Stimulated activated CD8-positive, alpha-beta memory T cell treated with anti-CD3 and anti-CD28 coated beads, Interleukin-15, amount 100 ng/mL, for 1 hour (primary cell): Measurements from ENCODE around the gene BEGAIN.
"Not testable (repeated sequence)": the region's sequence is repeated elsewhere in the genome, so short reads cannot be mapped to it uniquely, and the experiment has no call there.

ENCODE experiments used
- DNase-seq: peaks from one replicate; pipeline ENCODE4 v3.0.0-alpha.2; 2020; ENCODE audit warnings: low read depth

Gene BEGAIN

DNA sequence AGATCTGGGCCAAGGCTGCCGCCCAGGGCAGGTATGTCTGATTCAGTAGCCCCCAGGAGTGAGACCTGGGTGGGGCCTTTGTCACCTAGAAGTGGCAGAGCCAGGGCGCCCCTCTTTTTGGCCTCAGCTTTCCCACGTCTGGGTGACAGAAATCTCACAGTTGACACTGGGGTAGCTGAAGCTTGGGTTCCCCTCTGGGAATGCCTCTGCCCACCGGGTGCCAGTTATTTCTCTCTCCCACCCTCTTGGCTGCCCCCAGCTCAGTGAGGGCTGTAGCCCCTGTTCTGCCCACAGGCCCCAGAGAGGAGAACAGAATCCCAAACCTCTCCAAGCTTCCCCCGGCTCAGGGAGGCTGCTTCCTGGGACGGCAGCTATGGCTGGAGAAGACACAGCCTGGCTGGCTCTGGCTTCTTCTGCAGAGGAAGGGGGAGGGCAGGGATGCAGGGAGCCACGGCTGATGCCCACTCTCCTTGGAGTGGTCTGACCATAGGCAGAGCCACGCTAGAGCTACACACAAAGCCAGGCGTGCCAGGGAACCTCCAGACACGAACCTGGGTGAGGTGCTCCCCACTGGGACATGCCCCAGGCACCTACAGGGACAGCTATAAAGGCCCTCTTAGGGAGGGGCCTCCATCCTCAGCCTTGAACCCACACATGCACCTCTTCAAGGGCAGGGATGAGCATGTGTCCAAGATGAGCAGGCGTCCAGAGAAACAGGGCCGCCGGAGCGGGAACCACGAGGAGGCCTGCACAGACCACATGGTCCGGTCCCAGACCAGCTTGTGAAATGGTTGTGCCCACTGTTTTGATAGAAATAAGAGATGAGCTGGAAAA is 51.7 kb downstream of the BEGAIN start:
- no peak for DNase-seq

DNA sequence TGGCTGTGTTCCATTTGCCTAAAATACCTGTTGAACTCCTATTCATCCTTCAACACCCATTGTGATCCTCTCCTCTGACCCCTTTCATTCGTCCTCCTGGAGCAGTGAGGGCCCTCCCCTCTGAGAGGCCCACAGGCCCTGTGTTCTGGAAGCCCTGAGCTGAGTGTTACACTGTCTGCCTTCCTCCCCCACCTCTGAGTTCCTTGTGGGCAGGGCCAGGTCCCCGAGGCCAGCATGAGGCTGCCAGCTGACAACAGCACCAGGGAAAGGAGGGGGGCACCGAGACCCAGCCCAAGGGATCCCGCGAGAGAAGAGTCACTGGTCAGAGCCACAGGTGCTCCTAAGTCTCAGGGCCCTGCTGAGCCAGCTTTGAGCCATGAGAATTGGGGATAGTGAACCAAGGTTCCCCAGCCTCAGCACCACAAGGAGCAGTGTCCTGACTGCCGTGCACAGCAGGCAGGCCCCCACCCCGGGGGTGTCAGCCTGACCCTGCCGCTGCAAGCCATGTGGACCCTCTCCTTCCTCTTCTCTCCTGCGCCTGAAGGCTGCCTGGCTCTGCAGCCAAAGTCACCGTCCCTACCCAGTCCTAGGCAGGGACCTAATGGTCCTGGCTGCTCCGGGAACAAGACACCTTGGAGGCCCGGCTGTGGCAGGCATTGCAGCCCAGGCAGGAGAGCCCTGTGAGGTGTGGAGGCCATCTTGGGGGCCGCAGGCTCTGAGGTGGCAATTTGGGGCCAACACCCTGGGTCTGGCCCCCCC is 52.5 kb downstream of the BEGAIN start:
- no peak for DNase-seq

DNA sequence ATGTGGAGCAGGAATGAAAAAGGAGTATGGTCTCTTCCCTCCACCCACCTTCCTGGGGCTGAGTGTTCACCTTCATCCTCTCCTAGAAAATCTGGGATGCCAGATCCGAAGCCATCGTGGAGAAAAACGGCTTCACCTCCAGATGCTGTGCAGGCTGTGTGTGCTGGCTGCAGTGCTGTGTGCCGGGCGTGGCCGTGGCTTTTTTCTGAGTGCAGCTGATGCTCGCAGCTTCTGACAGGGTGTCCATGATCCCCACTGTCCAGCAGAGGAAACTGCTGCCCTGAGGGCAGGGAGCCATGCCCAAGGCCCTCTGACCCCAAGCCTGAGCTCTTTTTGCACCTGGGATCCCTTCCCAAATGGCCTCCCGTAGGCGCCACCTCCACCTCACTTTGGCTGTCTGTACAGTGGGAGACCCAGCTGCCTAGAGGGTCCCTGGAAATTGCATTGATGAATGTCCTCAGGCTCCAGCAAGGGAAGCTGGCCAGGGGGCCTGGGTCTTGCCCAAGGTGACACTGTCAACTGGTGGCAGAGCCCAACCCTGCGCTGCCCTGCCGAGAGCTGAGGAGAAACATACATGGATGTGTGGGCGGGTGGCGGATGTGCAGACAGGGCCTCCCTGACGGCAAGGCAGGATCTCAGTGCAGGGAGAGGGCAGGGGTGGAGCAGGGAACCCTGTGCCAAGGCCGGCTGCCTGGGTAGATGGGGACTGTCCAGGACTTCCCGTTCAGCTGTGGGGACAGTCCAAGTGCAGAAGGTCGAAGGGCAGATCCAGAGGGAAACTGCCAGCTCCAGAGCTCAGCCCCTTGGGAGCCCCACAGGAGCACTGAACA is 53.3 kb downstream of the BEGAIN start:
- DNase-seq: no peak

DNA sequence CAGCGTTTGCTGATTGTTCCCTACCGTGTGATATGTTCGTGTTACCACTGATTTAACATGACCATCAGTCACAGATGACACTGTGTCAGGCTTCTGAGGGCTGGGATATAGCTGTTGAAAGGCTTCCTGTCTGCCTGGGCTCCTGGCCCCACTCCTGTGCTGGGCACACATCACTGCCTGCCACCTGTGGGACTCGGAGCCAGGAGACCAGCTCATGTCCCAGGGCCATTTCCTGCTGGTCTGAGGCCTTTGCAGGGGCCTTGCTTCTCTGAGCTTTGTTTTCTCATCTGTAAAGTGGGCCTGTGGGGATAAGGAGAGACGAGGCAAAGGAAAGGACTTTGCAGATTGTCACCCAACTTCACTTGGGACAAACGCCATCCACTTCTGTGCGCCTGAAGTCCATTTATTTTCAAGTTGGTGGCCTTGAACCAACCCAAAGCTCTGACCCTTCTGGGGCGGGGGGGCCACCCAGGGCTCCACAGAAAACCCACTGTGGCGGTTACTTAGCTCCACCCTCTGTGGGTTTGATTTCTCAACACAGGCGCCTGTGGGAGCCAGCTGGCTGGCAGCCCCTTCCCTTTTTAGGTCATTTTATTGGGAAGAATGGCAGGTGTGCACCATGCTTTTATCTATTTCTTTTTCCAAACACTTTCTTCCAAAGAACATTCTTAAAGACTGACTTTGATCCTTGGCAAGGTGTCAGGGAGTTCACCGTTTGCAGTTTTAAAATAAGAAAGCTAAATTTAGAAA is 54.1 kb downstream of the BEGAIN start:
- DNase-seq: no peak

DNA sequence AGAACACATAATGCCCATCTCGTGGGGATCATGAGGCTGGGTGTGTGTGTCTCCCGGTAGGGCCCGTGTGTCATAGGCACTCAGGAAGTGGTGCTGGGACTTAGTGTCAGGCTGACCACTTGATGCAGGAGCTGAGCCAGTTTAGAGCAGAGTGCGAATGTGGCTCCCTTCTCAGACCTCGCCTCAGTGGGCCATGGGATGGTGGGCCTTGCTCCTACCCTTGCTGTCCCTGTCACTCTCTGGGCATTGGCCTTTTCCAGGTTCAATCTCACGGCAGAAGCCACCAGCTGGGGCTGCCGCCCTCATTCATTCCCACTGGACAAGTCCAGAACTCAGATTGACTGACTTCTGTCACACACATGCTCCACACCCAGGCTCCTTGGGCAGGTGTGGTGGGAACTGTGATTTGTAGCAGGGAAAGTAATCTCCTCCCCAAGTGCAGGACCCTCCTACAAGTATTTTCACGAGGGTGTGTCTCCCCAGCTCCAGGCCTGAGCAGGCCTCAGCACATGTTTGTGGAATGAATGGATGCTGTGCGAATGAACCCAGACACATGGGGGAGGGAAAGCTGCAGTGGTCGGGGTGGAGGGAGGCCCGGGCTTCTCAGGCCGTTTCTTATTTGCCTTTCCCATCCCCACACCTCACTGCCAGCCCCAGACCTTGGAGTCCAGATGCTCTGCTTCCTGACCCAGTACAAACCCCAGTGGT is 54.9 kb downstream of the BEGAIN start:
- DNase-seq: no peak

DNA sequence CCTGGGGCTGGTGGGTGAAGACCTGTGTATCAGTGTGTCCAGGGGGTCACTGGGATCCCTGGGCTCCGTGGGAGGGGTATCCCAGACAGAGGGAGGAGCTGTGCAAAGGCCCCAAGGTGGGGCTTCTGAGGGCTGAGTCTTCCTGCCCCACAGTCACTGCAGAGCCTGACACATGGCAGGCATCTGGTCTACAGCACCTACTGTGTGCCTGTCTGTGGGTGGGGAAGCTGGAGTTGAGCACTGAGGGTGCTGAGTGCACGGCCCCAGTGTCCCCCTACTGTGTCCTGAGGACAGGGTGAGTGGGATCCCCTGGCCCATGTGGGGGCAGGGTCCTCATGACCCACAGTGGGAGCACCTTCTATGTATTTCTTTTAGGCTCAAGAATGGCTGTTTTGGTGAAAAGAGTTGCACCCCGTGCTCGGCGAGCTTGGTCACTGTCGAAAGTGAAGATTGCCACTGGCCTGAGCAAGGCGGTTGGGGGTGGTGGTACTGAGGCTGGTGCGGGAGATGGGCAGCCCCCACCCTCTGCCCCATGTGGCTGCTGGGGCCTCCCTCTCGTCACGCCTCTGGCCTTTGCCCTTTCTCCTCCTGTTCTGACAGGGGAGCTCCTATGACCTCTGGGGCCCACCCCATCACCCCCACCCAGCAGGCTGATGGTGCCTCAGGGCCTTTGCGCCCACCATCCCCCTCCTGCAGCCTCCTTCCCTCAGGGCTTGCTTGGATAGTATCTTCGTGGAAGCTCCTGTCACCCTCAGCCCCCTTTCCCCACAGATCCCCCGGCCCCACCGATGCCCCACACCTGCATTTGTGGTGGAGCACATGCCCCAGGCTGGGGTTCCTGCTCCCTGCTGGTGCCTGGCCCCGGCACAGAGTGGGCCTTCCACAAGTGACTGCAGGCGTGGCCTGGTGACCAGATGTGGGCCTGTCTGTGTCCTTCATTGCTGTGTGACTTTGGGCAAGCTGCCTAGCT is 55.8 kb downstream of the BEGAIN start:
- DNase-seq: no peak

DNA sequence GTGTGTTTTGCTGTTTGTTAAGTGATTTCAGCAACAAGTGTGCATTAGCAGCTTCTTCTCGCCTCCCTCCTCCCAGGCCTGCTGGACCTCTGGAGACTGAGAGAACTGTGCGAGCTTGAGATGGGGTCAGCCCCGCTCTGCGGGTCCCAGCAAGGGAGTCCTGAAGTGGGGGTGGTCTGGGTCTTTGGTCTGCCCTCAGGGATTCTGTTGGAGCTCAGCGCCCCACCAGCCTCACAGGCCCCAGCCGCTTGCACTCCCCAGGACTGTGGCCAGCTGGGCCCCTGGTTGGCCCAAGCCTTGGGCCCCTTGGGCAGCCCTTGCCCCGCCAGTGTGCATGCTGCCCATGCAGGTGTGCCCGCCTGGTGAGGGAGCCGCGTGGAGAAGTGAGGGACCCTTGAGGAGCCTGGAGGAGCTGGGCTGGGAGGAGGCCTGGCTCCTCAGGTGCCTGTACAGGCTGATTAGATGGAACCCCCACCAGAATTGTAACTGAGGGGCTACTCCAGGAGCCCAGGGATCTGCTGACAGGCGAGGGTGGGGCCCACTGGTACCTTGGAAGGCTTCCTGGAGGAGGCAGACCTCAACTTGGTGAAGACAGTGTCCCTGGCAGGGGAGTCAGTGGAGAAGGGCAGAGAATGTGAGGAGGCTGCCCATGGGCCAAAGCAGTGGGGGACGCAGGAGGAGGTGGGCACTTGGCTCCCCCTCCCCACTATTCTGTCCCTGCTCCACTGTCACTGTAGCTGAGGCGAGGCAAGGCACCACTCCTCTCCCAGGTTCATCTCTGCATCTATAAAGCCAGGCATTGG is 56.7 kb downstream of the BEGAIN start:
- no peak for DNase-seq

DNA sequence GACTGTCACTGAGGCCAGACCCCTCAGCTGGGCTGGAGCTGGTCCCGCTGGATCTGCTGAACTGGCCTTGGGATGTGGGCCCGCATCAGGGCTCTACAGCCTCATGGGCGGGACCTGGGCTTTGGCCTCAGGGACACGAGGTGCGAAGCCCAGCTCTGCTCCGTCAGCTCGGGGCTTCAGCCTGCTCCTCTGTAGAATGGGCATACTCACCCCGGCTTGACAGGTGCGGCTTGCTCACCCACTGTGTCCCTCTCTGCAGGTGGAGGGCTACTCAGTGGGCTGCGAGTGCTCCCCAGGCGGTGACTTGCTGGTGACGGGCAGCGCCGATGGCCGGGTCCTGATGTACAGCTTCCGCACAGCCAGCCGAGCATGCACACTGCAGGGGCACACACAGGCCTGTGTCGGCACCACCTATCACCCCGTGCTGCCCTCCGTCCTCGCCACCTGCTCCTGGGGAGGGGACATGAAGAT is 57.6 kb downstream of the BEGAIN start:
- DNase-seq: no peak

DNA sequence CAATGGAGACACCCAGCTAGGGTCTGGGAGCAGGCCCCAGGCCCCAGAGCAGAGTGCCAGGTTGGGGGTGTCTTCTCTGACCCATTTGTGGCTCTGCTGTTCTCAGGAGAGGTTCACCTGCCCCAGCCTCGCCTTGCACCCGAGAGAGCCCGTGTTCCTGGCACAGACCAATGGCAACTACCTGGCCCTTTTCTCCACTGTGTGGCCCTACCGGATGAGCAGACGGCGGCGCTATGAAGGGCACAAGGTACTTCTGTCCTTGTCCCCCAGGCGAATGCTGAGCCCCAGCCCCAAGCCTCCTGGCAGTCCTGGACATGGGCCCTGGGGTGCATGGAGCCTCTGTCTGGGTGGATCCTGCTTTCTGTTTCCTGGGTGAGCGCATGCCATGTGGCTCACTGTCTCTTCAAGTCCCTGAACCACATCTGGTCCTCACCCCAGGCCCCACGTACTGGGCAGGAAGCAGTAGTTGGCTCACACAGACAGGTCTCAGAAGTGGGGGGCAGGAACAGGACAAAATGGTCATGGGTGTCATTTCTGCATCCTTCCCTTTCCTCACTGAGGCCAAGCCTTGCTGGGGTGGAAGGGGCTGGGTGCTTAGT is 58.2 kb downstream of the BEGAIN start:
- DNase-seq: no peak

DNA sequence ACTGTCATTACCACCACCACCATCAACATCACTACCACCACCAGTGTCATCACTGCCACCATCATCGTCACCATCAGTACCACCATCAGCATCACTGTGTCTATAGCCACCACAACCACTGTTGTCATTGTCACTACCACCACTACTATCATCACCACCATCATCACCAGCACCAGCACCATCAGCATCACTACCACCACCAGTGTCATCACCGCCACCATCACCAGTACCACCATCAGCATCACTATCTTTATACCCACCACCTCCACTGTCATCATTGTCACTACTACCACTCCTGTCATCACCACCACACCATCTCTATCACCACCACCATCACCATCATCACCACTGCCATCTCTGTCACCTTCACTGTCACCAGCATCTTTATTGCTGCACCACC is 60.6 kb downstream of the BEGAIN start:
- no peak for DNase-seq

DNA sequence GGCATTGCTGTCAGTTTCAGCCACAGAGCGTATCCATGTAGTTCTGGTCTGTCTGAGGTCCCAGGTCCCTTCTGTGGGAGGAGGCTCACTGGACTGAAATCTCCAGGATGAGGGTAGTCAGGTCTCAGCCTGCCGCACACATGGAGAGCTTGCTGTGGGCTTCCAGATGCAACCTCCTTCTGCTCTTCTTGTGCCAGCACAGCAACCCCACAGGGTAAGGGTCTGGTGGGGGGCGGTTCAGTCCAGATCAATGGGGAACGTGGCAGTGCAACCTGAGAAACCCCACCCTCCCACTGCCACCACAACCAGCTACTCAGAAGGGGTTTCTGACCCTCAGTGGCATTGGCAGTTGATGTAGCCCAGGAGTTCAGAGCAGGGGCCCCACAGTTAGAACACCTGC is 61.2 kb downstream of the BEGAIN start:
- no peak for DNase-seq

DNA sequence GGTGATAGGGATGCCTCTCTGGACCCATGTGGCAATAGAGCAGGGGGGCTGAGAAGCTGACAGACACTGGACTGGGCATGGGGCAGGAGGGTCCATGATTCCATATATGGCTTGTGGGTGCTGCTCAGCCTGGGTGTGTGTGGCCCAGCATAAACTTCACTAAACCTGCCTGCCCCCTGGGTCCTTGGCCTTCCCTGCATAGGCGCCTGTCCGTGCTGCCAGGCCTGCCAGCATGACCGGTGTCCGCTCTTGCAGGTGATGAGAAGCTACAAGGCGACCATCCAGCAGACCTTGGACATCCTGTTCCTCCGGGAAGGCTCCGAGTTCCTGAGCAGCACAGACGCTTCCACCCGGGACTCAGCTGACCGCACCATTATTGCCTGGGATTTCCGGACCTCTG is 61.6 kb downstream of the BEGAIN start:
- no peak for DNase-seq

DNA sequence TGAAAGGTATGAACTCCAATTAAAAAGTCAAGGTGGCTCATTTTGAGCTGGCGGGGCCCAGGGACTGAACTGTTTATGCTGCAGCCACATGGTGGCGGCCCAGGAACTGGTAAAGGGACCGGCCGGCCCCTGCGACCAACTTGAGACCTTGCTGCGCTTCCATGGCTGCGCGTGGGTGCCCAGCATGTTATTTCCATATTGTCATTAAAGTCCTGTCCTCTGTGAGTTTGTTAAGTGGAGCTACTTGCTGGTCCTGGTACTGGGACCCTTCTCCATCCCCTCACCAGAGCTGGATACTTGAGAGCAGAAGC is 62.3 kb downstream of the BEGAIN start:
- no peak for DNase-seq

DNA sequence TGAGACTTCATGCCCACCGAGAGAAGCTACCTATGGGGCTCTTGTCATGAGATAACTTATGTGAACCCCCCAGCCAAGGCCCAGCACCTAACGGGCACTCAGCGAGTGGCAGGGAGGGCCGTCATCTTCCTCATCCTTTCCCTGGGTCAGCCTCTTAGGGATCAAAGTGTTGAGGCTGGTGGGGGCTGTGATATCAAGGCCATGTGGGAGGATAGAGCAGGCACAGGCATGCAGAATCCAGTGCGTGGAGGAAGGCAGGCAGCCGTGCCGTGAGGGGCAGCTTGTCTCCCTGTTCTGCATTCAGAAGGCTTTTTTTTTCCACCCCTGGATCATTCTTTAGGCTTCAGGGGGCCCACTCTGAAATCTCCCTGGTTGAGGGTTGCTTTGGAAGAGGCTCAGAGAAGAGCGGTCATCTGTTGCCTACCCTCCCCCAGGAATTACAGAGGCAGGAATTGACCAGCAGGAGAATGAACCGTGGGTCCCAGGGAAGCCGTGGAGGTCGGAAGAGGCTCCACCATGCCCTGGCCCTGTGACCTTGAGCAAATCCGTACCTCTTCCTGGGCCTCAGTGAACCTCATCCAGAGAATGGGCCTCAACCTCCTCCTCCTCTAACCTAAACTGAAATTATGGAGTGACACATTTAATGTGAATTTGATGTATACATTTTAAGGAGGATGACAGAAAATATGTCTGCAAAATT is 62.8 kb downstream of the BEGAIN start:
- DNase-seq: no peak

DNA sequence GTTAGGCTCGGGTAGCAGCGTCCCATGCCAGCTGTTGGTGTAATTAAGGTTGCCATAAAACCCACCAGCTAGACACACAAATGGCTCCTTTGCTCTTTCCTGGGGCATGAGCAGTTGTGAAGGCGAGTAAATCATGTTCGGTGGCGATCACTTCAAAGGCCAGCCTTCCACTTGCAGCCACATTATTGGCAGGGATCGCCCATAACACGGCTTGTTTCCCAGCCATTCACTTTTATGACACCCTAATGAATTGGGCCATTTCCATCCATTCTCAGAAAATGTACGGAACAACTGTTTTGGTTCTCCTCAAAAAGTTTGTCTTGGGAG is 63.4 kb downstream of the BEGAIN start:
- no peak for DNase-seq

DNA sequence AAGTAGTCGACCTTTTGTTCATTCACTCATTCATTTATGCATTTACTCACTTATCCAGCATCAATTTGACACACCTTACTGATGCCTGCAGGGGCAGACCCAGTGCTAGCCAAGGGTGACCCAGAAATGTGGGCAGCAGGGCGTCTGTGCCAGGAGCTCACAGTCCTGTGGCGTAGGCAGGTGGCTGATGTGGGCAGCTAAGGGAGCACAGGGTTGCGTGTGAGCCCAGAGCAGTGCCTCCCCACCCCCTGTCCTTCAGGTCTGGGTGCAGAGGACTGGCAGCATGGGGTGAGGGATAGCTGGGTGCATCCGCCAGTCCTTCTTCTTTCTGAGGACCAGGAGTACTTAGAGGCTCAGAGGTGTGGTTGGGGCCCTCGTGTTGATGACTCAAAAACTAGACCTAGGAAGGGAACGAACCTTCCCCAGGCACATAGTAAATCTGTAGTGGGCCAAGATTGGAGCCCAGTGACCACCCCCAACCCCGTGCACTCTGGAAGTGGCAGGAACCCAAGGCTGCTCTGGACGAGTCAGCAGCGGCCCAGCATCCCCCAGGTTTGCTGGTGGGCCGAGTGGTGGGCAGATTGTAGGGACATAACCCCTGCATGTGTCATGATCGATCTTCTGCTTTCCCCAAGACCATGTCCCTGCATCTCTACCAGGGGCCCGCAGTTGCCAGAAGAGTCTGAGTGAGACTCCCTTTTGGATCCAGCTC is 63.9 kb downstream of the BEGAIN start:
- no peak for DNase-seq

DNA sequence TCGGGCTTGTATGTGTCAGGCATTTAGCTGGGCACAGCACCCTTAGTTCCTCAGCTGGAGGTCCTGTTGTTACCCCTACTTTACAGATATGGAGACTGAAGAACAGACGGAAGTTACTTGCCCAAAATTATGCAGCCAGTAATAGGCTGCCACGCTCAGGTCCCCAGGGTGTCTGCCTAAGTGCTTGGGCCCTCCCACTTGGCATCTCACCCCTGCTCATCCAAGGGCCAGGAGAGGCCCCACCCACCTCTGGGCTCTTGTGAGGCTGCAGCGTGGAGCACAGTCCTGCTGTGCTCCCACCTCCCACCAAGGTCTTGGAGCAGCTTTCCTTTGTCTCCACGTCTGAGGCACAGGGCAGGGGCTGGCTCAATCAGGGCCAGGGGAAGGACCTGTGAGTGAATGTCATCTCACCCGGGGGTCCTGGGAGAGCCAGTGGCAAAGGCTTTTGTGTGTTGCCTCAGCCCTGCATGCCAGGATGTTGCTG is 64.6 kb downstream of the BEGAIN start:
- DNase-seq: no peak

DNA sequence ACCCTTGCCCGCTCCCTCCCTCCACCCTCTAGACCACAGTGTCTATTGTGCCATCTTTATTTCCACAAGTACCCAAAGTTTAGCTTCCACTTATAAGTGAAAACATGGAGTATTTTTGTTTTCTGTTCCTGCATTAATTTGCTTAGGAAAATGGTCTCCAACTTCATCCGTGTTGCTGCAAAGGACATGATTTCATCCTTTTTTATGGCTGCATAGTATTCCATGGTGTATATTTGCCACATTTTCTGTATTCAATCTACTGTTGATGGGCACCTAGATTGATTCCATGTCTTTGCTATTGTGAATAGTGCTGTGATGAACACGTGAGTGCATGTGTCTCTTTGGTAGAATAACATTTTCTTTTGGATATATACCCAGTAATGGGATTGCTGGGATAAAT is 81.2 kb downstream of the BEGAIN start:
- DNase-seq: not testable (repeated sequence)
